GM12892 (cell line): ENCODE results near the gene LYRM4.

ENCODE experiments used
- POLR2A ChIP-seq: IDR thresholded peaks from 2 replicates; pipeline ENCODE4 v1.6.1; 2011; ENCODE audit warnings: low read depth, low read length, control low read depth
- POLR2AphosphoS5 ChIP-seq: IDR thresholded peaks from 2 replicates; pipeline ENCODE4 v1.6.1; 2011; ENCODE audit warnings: low read depth, low read length, control low read depth

DNA sequence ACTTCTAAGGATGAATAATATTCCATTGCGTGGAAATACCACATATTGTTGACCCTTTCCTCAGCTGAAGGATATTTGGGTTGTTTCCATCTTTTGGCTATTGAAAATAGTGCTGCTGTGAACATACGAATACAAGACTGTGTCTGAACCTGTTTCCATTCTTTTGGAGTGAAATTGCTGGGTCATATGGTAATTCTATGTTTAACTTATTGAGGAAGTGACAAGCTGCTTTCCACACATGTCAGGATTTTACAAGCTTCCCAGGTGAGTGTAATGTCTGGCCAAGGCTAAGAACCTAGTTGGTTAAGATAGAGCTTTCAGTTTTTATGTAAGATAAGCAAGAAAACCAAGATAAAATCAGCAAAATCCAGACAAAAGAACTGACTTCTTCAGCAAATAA is 126.8 kb downstream of the LYRM4 start:
- no peak for TF ChIP-seq POLR2A
- no peak for TF ChIP-seq POLR2AphosphoS5
